Globus pallidus (tissue), 1 donor: ENCODE results near the gene FAM227A.

ENCODE experiments used
- DNase-seq: peaks from one replicate; pipeline ENCODE4 v3.0.0-alpha.2; 2015; ENCODE audit warnings: low spot score

The FAM227A gene

GRCh38 chr22:38540701-38541100 lies 115.5 kb downstream of the FAM227A start:
- no peak for DNase-seq

- no peak for DNase-seq
These were observed 124.8 kb downstream of the FAM227A start for GRCh38 chr22:38531251-38531938.
